Mesendoderm (in vitro differentiated cells): ENCODE results near the gene FEM1B.

Experiments used
- DNase-seq: peaks from one replicate; pipeline ENCODE4 v3.0.0; 2013
- H2AK5ac ChIP-seq: 2 replicates; pipeline ENCODE4 v1.6.1; 2013; ENCODE audit warnings: low read length, inconsistent platforms
- H2BK120ac ChIP-seq: 2 replicates; pipeline ENCODE4 v1.6.1; 2013; ENCODE audit warnings: low read depth, mild to moderate bottlenecking, low read length, moderate library complexity, mixed read lengths
- H2BK15ac ChIP-seq: replicated peaks from 2 replicates; pipeline ENCODE4 v1.6.1; 2013; ENCODE audit warnings: low read depth, mild to moderate bottlenecking, moderate library complexity
- H2BK5ac ChIP-seq: 2 replicates; pipeline ENCODE4 v1.6.1; 2013; ENCODE audit warnings: low read length, inconsistent platforms
- H3K18ac ChIP-seq: 2 replicates; pipeline ENCODE4 v1.6.1; 2013; ENCODE audit warnings: mild to moderate bottlenecking, low read length, mixed read lengths
- H3K23ac ChIP-seq: one replicate; pipeline ENCODE4 v1.6.1; 2013; ENCODE audit warnings: low read length
- H3K27ac ChIP-seq: 2 replicates; pipeline ENCODE4 v1.5.1; 2013; ENCODE audit warnings: low read depth, mild to moderate bottlenecking, inconsistent platforms, low read length, moderate library complexity
- H3K27me3 ChIP-seq: 2 replicates; pipeline ENCODE4 v1.6.1; 2013; ENCODE audit warnings: low read length, control low read depth, mild to moderate bottlenecking, inconsistent platforms; ENCODE audit not compliant: insufficient read depth, poor library complexity
- H3K36me3 ChIP-seq: 2 replicates; pipeline ENCODE4 v1.6.1; 2013; ENCODE audit warnings: low read length, inconsistent platforms; ENCODE audit not compliant: control insufficient read depth, insufficient read depth
- H3K4ac ChIP-seq: one replicate; pipeline ENCODE4 v1.6.1; 2013; ENCODE audit warnings: low read depth, mild to moderate bottlenecking, low read length, moderate library complexity
- H3K4me1 ChIP-seq: 2 replicates; pipeline ENCODE4 v1.6.1; 2013; ENCODE audit warnings: low read depth, low read length, inconsistent platforms; ENCODE audit not compliant: control insufficient read depth
- H3K4me2 ChIP-seq: 2 replicates; pipeline ENCODE4 v1.6.1; 2013; ENCODE audit warnings: low read length
- H3K4me3 ChIP-seq: 2 replicates; pipeline ENCODE4 v1.5.1; 2013; ENCODE audit warnings: mild to moderate bottlenecking, low read length
- H3K56ac ChIP-seq: one replicate; pipeline ENCODE4 v1.6.1; 2013; ENCODE audit warnings: low read length
- H3K79me1 ChIP-seq: 2 replicates; pipeline ENCODE4 v1.6.1; 2013; ENCODE audit warnings: low read length, inconsistent platforms
- H3K79me2 ChIP-seq: 2 replicates; pipeline ENCODE4 v1.6.1; 2013; ENCODE audit warnings: mild to moderate bottlenecking, low read length; ENCODE audit not compliant: control insufficient read depth, insufficient read depth
- H3K9ac ChIP-seq: 2 replicates; pipeline ENCODE4 v1.6.1; 2013; ENCODE audit warnings: low read length, inconsistent platforms
- H4K5ac ChIP-seq: one replicate; pipeline ENCODE4 v1.6.1; 2013; ENCODE audit warnings: low read length
- H4K8ac ChIP-seq: one replicate; pipeline ENCODE4 v1.6.1; 2013; ENCODE audit warnings: low read depth, mild to moderate bottlenecking, control low read depth, low read length, moderate library complexity
- WGBS: extraction: QIAGEN DNeasy Blood & Tissue Kit; methylation state at CpG from one replicate; pipeline ENCODE4 v1.1.7; 2013; ENCODE audit warnings: low lambda C conversion rate, missing lambda C conversion rate; ENCODE audit not compliant: insufficient coverage; ENCODE audit errors: extremely low coverage; 5-methylcytosine and 5-hydroxymethylcytosine counted together

Gene FEM1B

GRCh38 chr15:68268405-68268804, 9.1 kb upstream of the FEM1B start:
- Histone ChIP-seq H3K4me2 (no peak overlapping the region), H3K4ac (no peak overlapping the region), H3K4me3 (no peak overlapping the region), H4K5ac (no peak overlapping the region), H3K56ac (no peak overlapping the region), H3K36me3 (no peaks in the 10 kb centered on the region), H2BK120ac (no peak overlapping the region), H3K4me1 (no peaks in the 10 kb centered on the region), H3K79me2 (no peaks in the 10 kb centered on the region), H3K27ac (no peak overlapping the region), H3K23ac (no peak overlapping the region), H2BK15ac (no peak overlapping the region), H3K27me3 (no peaks in the 10 kb centered on the region), H3K9ac (no peak overlapping the region), H2AK5ac (no peak overlapping the region), H2BK5ac (no peak overlapping the region), H3K79me1 (no peaks in the 10 kb centered on the region), H4K8ac (no peak overlapping the region), H3K18ac (no peak overlapping the region)
- WGBS, result no CpG with 5 or more reads among the region's 3 CpGs
- no peak for DNase-seq

- H2BK15ac ChIP-seq, result no peak overlapping the region
- WGBS, result no CpG with 5 or more reads among the region's 11 CpGs
- H3K9ac ChIP-seq, result peak overlapping the region; percentile 16
- H2BK120ac ChIP-seq, result no peak overlapping the region
- peak overlapping the region; percentile 60 for H3K56ac ChIP-seq
- peak; percentile 59 for DNase-seq
- no peaks in the 10 kb centered on the region for H3K79me2 ChIP-seq
- no peaks in the 10 kb centered on the region for H3K4me1 ChIP-seq
- H3K4ac ChIP-seq, result no peak overlapping the region
- no peak overlapping the region for H4K8ac ChIP-seq
- no peak overlapping the region for H3K27ac ChIP-seq
- no peak overlapping the region for H2BK5ac ChIP-seq
- H3K36me3 ChIP-seq, result no peaks in the 10 kb centered on the region
- H3K18ac ChIP-seq, result no peak overlapping the region
- no peaks in the 10 kb centered on the region for H3K27me3 ChIP-seq
- H3K79me1 ChIP-seq, result no peaks in the 10 kb centered on the region
- H4K5ac ChIP-seq, result no peak overlapping the region
- no peak overlapping the region for H3K23ac ChIP-seq
- no peak overlapping the region for H3K4me3 ChIP-seq
- no peak overlapping the region for H2AK5ac ChIP-seq
- no peak overlapping the region for H3K4me2 ChIP-seq
These were observed 5.6 kb upstream of the FEM1B start for GRCh38 chr15:68271854-68272471.

GRCh38 chr15:68272721-68273271, 4.7 kb upstream of the FEM1B start:
- no CpG with 5 or more reads among the region's 1 CpG for WGBS
- no peak overlapping the region for H3K4ac ChIP-seq
- H3K79me2 ChIP-seq, result no peaks in the 10 kb centered on the region
- H2AK5ac ChIP-seq, result no peak overlapping the region
- H3K18ac ChIP-seq, result no peak overlapping the region
- H2BK5ac ChIP-seq, result no peak overlapping the region
- no peak overlapping the region for H3K27ac ChIP-seq
- no peak overlapping the region for H3K4me3 ChIP-seq
- no peak for DNase-seq
- no peak overlapping the region for H3K9ac ChIP-seq
- no peaks in the 10 kb centered on the region for H3K79me1 ChIP-seq
- no peak overlapping the region for H4K8ac ChIP-seq
- no peak overlapping the region for H3K56ac ChIP-seq
- no peak overlapping the region for H2BK120ac ChIP-seq
- no peak overlapping the region for H3K4me2 ChIP-seq
- no peak overlapping the region for H4K5ac ChIP-seq
- H2BK15ac ChIP-seq, result no peak overlapping the region
- H3K27me3 ChIP-seq, result no peaks in the 10 kb centered on the region
- H3K4me1 ChIP-seq, result no peaks in the 10 kb centered on the region
- no peak overlapping the region for H3K23ac ChIP-seq
- H3K36me3 ChIP-seq, result no peaks in the 10 kb centered on the region

- Histone ChIP-seq H3K18ac (no peak overlapping the region), H3K4ac (no peak overlapping the region), H3K36me3 (no peaks in the 10 kb centered on the region), H3K4me2 (no peak overlapping the region), H3K4me1 (no peaks in the 10 kb centered on the region), H3K4me3 (no peak overlapping the region), H2BK5ac (no peak overlapping the region), H3K56ac (no peak overlapping the region), H2AK5ac (no peak overlapping the region), H3K79me2 (peaks cover 12% of the 10 kb centered on the region), H4K5ac (no peak overlapping the region), H3K27me3 (no peaks in the 10 kb centered on the region), H2BK120ac (no peak overlapping the region), H2BK15ac (no peak overlapping the region), H3K9ac (no peak overlapping the region), H4K8ac (no peak overlapping the region), H3K79me1 (peaks cover 2% of the 10 kb centered on the region), H3K27ac (no peak overlapping the region), H3K23ac (no peak overlapping the region)
- no peak for DNase-seq
- no CpG with 5 or more reads among the region's 5 CpGs for WGBS
These were observed 3.2 kb upstream of the FEM1B start for GRCh38 chr15:68274201-68274848.

GRCh38 chr15:68275165-68275746, 2.3 kb upstream of the FEM1B start:
- H3K4me1 ChIP-seq, result peaks cover 3% of the 10 kb centered on the region
- no peak overlapping the region for H2BK120ac ChIP-seq
- no peaks in the 10 kb centered on the region for H3K36me3 ChIP-seq
- no peak overlapping the region for H3K4me2 ChIP-seq
- H2BK15ac ChIP-seq, result no peak overlapping the region
- H3K79me2 ChIP-seq, result peaks cover 18% of the 10 kb centered on the region
- no peak overlapping the region for H4K8ac ChIP-seq
- DNase-seq, result no peak
- H3K27me3 ChIP-seq, result no peaks in the 10 kb centered on the region
- peaks cover 5% of the 10 kb centered on the region for H3K79me1 ChIP-seq
- no peak overlapping the region for H3K27ac ChIP-seq
- no peak overlapping the region for H3K4ac ChIP-seq
- H3K9ac ChIP-seq, result no peak overlapping the region
- H2AK5ac ChIP-seq, result no peak overlapping the region
- no peak overlapping the region for H3K23ac ChIP-seq
- H4K5ac ChIP-seq, result no peak overlapping the region
- H3K56ac ChIP-seq, result no peak overlapping the region
- H2BK5ac ChIP-seq, result no peak overlapping the region
- no peak overlapping the region for H3K4me3 ChIP-seq
- no CpG with 5 or more reads among the region's 3 CpGs for WGBS
- H3K18ac ChIP-seq, result no peak overlapping the region
